HG03025 (cell line): ENCODE results near the gene CDCP2.
"Not testable (repeated sequence)": the region's sequence is repeated elsewhere in the genome, so short reads cannot be mapped to it uniquely, and the experiment has no call there.

ENCODE experiments used
- ATAC-seq: cut with Tn5 transposase; IDR thresholded peaks from one replicate; pipeline ENCODE4 v1.9.1; 2021; ENCODE audit warnings: mild to moderate bottlenecking, moderate library complexity; ENCODE audit not compliant: unreplicated experiment, low FRiP score

CDCP2 gene

GRCh38 chr1:54095546-54096226 is 57.1 kb downstream of the CDCP2 start:
- ATAC-seq, result no peak

DNA sequence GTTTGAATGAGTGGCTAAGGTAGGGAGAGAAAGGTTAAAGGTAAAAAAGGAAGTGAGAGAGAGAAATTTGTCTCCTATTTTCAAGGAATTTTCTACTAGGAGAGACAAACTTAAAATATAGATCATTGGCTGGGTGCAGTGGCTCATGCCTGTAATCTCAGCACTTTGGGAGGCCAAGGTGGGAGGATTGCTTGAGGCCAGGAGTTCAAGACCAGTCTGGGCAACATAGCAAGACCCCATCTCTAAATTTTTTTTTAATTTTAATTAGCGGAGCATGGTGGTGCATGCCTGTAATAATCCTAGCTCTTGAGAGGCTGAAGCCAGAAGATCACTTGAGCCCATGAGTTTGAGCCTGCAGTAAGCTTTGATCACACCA is 58.1 kb downstream of the CDCP2 start:
- ATAC-seq, result not testable (repeated sequence)

GRCh38 chr1:54094001-54094729 is 58.6 kb downstream of the CDCP2 start:
- no peak for ATAC-seq

GRCh38 chr1:54091666-54092065 is 61.1 kb downstream of the CDCP2 start:
- no peak for ATAC-seq

DNA sequence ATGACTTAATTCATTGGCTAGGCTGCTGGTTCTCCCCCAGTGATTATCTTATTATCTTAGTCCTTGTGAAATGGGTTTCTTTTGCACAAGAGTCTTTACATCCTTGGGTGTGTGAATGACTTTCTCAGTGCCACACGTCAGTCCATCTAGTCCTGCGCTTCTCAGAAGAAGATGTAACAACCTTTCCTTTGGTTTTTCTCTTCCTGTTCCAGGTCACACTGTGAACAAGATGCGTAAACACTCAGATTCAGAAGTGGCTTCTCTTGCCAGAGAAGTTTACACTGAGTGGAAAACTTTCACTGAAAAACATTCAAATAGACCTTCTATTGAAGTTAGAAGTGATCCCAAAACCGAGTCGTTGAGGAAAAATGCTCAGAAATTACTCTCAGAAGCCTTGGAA is 64.4 kb downstream of the CDCP2 start:
- no peak for ATAC-seq

DNA sequence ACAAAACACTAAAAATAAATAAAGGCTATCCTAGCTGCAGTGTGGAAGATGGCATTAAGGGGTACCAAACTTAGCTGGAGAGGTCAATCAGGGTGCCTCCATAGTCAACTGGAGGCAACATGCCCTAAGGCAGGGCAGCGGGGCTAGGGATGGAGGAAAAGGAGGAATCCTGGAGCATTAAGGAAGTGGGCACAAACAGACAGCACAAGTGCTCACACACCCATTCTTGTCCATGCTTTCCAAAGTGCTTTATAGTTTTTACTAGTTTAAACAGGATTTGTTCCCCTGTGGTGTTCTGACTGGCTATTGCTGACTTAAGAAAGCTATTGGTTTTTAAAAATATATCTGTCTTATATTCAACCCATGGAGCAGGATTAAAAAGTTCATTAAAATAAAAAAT is 66.0 kb downstream of the CDCP2 start:
- no peak for ATAC-seq

- ATAC-seq, result no peak
Observed at GRCh38 chr1:54084794-54085193, 68.0 kb downstream of the CDCP2 start.
